ENCODE measurements around the gene TBCE. TPM values are rescaled to one million over a fixed set of nuclear protein-coding genes. Genes with fewer than 3 reads are reported as not detected.

Gene TBCE, protein sequence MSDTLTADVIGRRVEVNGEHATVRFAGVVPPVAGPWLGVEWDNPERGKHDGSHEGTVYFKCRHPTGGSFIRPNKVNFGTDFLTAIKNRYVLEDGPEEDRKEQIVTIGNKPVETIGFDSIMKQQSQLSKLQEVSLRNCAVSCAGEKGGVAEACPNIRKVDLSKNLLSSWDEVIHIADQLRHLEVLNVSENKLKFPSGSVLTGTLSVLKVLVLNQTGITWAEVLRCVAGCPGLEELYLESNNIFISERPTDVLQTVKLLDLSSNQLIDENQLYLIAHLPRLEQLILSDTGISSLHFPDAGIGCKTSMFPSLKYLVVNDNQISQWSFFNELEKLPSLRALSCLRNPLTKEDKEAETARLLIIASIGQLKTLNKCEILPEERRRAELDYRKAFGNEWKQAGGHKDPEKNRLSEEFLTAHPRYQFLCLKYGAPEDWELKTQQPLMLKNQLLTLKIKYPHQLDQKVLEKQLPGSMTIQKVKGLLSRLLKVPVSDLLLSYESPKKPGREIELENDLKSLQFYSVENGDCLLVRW
- 10 to 100 TPM in 2 of 3 donors, 1 to 10 TPM in 1; 6.0 to 21.1 (median 16.5) TPM for polyA plus RNA-seq

DNA sequence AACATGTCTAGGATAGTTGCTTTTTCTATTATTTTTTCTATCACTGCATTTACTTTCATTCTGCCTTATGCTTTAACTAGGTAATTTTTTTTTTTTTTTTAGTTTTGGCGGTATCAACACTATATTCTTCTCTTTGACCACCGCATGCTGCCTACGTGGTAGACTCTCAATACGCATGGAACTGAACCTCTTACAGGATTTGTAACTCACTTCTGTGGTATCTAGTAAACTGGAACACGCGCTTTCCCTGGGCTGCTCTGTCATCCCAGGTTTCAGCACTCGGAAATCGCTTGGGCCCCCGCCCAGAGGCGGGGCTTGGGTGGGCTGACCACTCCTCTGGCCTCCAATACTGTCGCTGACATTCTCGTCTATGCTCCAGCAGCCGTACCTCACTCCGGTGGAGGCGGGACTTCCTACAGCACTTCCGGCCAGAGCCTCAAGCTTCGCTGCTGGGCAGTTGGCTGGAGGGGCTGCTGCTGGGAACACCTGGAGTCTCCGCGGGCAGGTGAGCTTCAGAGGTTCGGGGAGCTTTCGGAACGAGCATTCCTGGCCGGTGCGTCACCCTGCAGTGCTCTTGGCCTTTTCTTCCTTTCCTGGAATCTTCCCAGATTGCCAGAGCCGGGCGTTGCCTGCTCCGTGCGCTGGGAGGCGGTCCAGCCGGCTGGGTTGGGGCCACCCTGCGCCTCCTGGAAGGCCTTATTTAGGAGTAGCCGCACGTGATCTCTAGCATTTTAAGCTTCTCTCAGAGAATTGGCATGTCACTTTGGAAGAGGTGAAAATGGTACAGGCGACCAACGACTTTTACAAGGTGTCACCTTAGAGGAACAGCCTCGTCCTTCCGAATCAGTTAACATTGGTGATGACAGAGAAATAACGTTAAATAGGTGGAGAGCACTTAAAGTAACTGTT, at the start of gene TBCE:
TBCE (plus strand) TSS at position 428 of the 909 bp plus-strand sequence. CDS start 12,623 bp downstream, outside the sequence.
- Mint-ChIP-seq H3K36me3 (peaks cover 0 to 2% (median 0%) of the 10 kb centered on the region in 3 donors), H3K4me1 (peaks cover 31 to 39% of the 10 kb centered on the region in 2 donors), H3K4me3 (peak within 1 kb of the TSS; percentile 93 to 99 (median 98)), H3K27me3 (ENCODE audit: low read depth in 3 of 3) (peaks cover 0 to 2% (median 0%) of the 10 kb centered on the region in 3 donors), H3K9me3 (no peaks in the 10 kb centered on the region), H3K27ac (peak within 1 kb of the TSS; percentile 87 to 93 (median 90))
- peak; percentile 81 to 86 (median 85) for DNase-seq

DNA sequence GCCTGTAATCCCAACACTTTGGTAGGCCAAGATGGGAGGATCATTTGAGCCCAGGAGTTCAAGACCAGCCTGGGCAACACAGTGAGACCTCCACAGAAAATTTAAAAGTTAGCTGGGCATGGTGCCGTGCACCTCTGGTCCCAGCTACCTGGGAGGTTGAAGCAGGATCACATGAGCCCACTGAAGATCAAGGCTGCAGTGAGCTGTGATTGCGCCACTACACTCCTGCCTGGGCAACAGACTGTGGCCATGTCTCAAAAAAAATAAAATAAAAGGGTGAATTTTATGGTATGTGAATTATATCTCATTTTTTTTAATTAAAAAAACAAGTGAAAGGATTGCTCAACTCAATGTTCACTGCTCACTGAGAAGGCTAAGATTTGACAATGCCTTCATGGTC, 48.0 kb upstream of the TBCE start:
- H3K4me1 Mint-ChIP-seq, result peaks cover 67 to 84% of the 10 kb centered on the region in 2 donors
- peak overlapping the region in 1 of 5 donors; percentile 25 for H3K4me3 Mint-ChIP-seq
- no peaks in the 10 kb centered on the region for H3K9me3 Mint-ChIP-seq
- H3K36me3 Mint-ChIP-seq, result peaks cover 4 to 8% (median 5%) of the 10 kb centered on the region in 3 donors
- peak overlapping the region in 3 of 6 donors; percentile 36 to 87 (median 69) for H3K27ac Mint-ChIP-seq
- peaks cover 0 to 12% (median 6%) of the 10 kb centered on the region in 3 donors for H3K27me3 Mint-ChIP-seq (ENCODE audit: low read depth in 3 of 3)
- DNase-seq, result no peak

DNA sequence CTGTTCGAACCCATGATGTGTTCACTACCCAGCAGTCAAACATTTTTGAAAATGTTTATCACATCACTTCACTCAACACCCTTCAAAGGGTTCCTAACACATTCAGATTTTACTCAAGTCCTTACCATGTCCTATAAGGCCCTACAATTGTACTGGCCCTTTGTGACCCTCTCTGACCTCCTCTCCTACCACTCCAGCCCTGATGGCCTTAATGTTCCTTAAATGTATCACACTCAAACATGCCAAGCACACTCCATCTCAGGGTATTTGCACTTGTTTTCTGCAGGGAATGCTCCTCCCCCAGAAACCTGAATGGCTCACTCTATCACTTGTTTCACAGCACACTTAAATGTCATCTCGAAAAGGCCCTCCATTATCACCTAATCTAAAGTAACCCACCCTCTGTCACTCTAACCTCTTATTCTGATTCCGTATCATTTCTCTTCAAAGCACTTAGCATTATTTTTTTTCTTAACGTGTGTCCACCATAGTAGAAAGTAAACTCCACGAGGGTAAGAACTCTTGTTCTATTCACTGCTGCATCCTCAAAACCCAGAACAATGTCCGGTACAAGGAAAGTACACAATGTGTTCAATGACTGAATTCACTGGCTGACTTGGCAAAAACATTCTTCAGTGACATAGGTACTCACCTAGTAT, 46.6 kb upstream of the TBCE start:
- H3K27me3 Mint-ChIP-seq (ENCODE audit: low read depth in 3 of 3), result peaks cover 0 to 12% (median 6%) of the 10 kb centered on the region in 3 donors
- peaks cover 4 to 8% (median 5%) of the 10 kb centered on the region in 3 donors for H3K36me3 Mint-ChIP-seq
- no peak for DNase-seq
- H3K4me3 Mint-ChIP-seq, result peak overlapping the region in 4 of 5 donors; percentile 3 to 28 (median 16)
- H3K27ac Mint-ChIP-seq, result peak overlapping the region; percentile 1 to 65 (median 61)
- H3K4me1 Mint-ChIP-seq, result peaks cover 69 to 84% of the 10 kb centered on the region in 2 donors
- H3K9me3 Mint-ChIP-seq, result no peaks in the 10 kb centered on the region

DNA sequence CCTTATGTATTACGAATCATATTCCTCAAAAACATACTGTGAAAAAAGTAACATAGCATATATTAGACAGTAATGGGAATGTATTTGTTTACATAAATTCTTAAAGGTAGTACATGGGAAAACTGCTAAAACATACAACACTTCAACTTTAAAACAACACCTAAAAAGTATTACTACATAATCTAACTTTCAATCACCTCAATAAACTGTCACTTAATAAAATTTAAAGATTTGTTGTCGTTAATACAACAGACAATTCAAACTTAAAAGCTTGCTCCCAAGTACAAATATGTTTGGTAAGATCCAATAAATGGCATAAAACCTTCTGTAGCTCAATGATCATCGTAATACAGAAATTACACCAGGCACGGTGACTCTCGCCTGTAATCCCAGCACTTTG, 42.9 kb upstream of the TBCE start:
- H3K4me1 Mint-ChIP-seq, result peaks cover 64 to 70% of the 10 kb centered on the region in 2 donors
- H3K27me3 Mint-ChIP-seq (ENCODE audit: low read depth in 3 of 3), result peaks cover 7 to 20% (median 12%) of the 10 kb centered on the region in 3 donors
- peak overlapping the region; percentile 26 to 97 (median 60) for H3K4me3 Mint-ChIP-seq
- no peaks in the 10 kb centered on the region for H3K9me3 Mint-ChIP-seq
- peak overlapping the region in 4 of 6 donors; percentile 36 to 65 (median 50) for H3K27ac Mint-ChIP-seq
- peaks cover 0 to 4% (median 3%) of the 10 kb centered on the region in 3 donors for H3K36me3 Mint-ChIP-seq
- DNase-seq, result no peak

DNA sequence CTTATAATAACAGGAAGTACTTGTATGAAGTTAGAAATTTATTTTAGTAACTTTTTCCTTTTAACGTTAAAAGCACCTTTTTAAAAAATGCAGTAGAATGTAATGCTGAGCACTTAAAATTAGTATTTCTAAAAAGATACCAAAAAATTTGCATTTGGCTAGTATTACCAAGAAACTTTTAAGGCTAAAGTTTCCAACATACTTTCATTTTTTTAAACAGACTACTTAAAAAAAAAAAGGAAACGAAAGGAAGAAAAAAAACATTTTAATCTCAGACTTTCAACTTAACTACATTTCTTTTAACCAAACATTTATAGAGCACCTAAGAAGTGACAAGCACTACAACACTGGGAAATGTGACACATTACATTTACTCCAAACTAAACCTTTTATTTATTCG, 42.1 kb upstream of the TBCE start:
- peaks cover 58 to 65% of the 10 kb centered on the region in 2 donors for H3K4me1 Mint-ChIP-seq
- peak overlapping the region; percentile 93 to 99 (median 99) for H3K4me3 Mint-ChIP-seq
- peaks cover 0 to 4% (median 3%) of the 10 kb centered on the region in 3 donors for H3K36me3 Mint-ChIP-seq
- no peak for DNase-seq
- H3K27me3 Mint-ChIP-seq (ENCODE audit: low read depth in 3 of 3), result peaks cover 7 to 20% (median 12%) of the 10 kb centered on the region in 3 donors
- peak overlapping the region in 4 of 6 donors; percentile 55 to 99 (median 96) for H3K27ac Mint-ChIP-seq
- no peaks in the 10 kb centered on the region for H3K9me3 Mint-ChIP-seq

DNA sequence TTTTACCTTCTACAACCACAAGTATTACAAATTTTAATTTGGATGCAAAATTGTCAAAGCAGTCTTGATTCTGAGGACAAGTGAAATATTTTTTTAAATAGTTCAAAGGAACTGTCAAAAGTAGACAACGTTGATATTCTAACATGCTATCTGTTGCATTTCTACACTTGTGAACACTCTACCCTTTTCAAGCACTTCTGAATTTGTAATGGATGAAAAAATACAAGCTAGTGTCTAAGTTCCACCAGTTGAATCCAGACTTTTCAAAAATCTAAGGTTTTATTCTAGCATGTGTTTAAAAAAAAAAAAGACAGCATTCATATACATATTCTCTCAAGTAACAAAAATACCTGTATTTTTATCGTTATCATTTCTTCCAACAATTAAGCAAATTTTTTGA, 41.4 kb upstream of the TBCE start:
- H3K27ac Mint-ChIP-seq, result peak overlapping the region in 5 of 6 donors; percentile 95 to 99 (median 96)
- H3K4me3 Mint-ChIP-seq, result peak overlapping the region; percentile 93 to 99 (median 99)
- DNase-seq, result no peak
- no peaks in the 10 kb centered on the region for H3K9me3 Mint-ChIP-seq
- H3K4me1 Mint-ChIP-seq, result peaks cover 51 to 58% of the 10 kb centered on the region in 2 donors
- peaks cover 7 to 20% (median 12%) of the 10 kb centered on the region in 3 donors for H3K27me3 Mint-ChIP-seq (ENCODE audit: low read depth in 3 of 3)
- H3K36me3 Mint-ChIP-seq, result peaks cover 0 to 3% (median 0%) of the 10 kb centered on the region in 3 donors

DNA sequence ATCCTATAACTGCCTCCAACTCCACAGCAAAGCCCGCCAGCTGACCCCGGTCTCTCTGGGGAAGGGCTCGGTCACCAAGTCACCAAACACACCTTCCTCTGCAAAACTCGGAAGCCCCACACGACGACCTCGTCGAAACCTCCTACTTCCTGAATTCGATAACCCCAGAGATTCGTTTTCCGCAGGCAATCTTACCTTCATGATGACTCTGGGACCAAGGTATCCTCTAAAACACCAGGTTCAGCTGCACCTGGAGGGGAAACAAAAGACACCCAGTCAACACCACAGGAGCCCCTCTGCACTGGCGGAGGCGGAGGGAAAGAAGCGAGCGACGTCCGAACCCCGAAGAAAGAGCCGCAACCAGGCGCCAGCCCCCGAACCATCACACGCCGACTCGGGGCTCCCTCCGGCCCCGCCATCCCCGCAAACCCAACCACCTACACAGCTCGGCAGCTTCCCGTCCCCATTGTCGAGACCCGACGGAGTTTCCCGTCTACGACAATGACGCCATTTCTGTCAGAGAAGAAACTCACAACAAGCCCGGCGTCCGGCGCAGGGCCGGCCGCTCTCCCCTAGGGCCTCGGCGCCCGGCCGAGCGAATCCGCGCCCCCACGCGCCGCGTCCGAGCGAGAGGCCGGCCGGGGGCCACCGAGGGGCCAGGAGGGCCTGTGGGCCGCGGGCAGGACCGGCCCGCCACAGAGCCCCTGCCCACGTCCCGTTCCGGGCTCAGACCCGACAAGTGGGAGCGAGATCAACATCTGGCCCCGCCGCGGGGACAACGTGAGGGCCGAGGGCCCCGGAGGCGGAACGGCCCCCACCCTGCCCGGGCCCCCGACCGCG, 40.3 kb upstream of the TBCE start:
- Mint-ChIP-seq H3K27me3 (ENCODE audit: low read depth in 3 of 3) (peaks cover 7 to 12% (median 12%) of the 10 kb centered on the region in 3 donors), H3K9me3 (no peaks in the 10 kb centered on the region), H3K27ac (peak overlapping the region in 5 of 6 donors; percentile 95 to 99 (median 96)), H3K4me1 (peaks cover 40 to 47% of the 10 kb centered on the region in 2 donors), H3K4me3 (peak overlapping the region; percentile 93 to 99 (median 99)), H3K36me3 (peaks cover 0 to 3% (median 0%) of the 10 kb centered on the region in 3 donors)
- DNase-seq, result peak; percentile 75 to 77 (median 76)

DNA sequence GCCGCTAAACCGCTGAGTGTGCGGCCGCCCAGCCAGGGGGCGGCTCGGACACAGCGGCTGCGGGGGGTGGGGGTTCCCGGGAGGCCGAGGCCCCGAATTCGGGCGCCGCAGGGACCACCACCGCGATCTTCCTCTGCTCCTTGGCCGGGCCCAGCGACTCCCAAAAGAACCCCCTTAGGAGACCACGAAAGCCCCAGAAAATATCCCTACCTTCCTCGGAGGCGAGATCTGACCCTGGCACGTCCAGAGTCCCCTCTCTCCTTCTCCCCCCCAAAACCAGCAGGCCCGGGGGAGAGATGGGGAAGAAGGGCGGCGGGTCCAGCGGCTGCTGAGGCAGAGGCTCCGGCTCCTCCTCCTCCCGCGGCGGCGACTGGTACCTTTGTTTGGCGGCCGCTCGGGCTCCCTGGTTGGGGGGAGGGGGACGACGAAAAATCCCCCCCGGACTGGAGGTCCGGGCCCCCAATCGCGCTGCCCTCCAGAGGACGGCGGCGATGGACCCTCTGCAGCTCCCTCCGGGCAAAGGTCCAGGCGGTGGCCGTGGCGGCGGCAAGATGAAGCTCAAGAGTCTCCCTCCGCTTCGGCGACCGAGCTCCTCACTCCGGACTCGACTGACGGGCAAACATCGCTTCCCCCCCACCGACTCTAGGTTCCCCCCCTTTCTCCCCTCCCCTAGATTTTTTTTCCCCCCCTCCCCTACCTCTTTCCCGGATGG, 39.5 kb upstream of the TBCE start, which contains the start of gene ARID4B:
ARID4B (minus strand) TSS at position 621 of the 712 bp plus-strand sequence. CDS start 1,260 bp downstream, outside the sequence.
- Mint-ChIP-seq H3K4me1 (peaks cover 35 to 39% of the 10 kb centered on the region in 2 donors), H3K9me3 (no peaks in the 10 kb centered on the region), H3K27ac (peak within 1 kb of the TSS in 5 of 6 donors; percentile 95 to 99 (median 96)), H3K36me3 (peaks cover 0 to 3% (median 0%) of the 10 kb centered on the region in 3 donors), H3K27me3 (ENCODE audit: low read depth in 3 of 3) (peaks cover 7 to 12% (median 10%) of the 10 kb centered on the region in 3 donors), H3K4me3 (peak within 1 kb of the TSS; percentile 93 to 99 (median 99))
- DNase-seq, result peak in 1 of 3 donors; percentile 77

DNA sequence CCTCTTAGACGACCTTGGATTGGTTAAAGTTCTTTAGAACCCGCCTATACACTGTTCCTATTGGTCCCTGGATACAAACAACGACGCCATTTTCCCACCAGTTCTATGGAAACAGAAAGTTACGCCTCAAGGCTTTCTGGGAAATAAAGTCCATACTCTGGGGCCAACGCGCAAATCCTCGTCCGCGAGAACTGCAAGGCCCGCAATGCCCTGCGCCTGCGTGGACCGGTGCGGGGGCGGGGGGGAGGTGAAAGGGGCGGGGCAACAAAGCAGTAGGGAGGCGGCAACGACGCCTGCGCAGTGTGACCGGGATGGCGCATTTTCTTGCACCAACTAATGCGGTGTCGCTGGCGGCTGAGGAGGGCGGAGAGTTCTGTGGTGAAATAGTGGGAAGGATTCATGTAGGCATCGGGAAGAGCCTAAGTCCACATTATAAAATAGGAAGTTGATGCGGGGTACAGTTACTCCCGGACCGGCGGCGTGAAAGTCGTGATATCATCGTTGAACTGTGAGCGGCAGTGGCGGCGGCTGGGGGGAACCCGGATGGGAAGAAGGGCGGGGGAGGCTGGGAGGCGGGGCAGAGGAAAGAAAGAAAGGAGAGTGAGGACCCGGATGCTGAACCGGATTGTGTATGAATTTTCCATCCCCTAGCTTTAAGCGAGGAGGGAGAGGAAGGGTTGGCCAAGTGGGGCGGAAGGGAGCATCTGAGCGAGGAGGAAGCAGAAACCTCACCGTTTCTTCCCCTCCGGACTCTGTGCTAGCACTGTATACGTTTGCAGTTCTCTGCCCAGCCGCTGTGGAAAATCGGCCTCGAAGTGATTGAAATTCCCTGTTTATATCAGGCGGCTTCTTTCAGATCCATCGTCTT, 38.7 kb upstream of the TBCE start, which contains the start of gene GGPS1:
GGPS1 (plus strand) TSS at position 300 of the 868 bp plus-strand sequence. CDS start 6,695 bp downstream, outside the sequence.
- Mint-ChIP-seq H3K27ac (peak within 1 kb of the TSS in 1 of 6 donors; percentile 89), H3K4me3 (no peak within 1 kb of the TSS)

DNA sequence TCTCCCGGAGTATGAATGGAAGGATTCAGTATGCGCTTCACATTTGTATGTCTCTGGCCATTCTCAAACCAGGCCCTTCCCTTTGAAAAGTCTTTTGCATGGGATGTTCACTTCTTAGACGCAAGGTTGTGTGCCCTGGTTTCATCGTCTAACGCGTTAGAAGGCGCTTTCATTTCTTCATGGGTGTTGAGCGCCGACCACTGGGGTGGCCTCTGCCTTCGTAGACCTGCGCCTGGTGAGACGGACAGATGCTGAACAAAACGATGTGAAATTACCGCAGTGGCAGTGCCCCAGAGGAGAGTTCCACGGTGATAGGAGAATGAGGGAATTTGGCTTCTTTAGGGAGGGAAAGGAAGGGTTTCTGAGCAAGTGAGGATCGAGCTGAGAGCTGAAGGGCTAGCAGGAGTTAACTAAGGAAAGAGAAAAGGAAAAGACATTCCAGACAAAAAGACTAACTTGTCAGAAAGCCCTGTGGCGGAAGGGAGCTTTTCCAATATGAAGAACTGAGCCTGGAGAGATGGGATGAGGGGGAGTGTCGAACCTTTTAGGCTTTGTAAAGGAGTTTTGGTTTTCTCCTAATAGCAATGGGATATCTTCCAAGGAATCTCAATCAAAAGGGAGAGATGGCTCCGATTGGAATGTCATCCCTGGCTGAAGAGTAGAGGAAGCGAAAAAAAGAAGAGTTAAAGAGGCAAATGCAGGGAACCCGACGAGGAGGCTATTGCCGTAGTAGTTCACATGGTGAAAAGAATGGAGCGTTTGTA, 37.9 kb upstream of the TBCE start:
- H3K36me3 Mint-ChIP-seq, result peaks cover 0 to 3% (median 0%) of the 10 kb centered on the region in 3 donors
- H3K27ac Mint-ChIP-seq, result no peak overlapping the region
- H3K27me3 Mint-ChIP-seq (ENCODE audit: low read depth in 3 of 3), result peaks cover 7 to 10% (median 9%) of the 10 kb centered on the region in 3 donors
- H3K9me3 Mint-ChIP-seq, result no peaks in the 10 kb centered on the region
- H3K4me3 Mint-ChIP-seq, result no peak overlapping the region
- peak; percentile 69 to 72 (median 70) for DNase-seq
- H3K4me1 Mint-ChIP-seq, result peaks cover 28 to 31% of the 10 kb centered on the region in 2 donors

More for the DNA sequence above, 38.7 kb upstream of the TBCE start, which contains the start of gene GGPS1:
- peaks cover 7 to 12% (median 10%) of the 10 kb centered on the region in 3 donors for H3K27me3 Mint-ChIP-seq (ENCODE audit: low read depth in 3 of 3)
- H3K36me3 Mint-ChIP-seq, result peaks cover 0 to 3% (median 0%) of the 10 kb centered on the region in 3 donors
- DNase-seq, result peak; percentile 96 to 98 (median 97)
- H3K4me1 Mint-ChIP-seq, result peaks cover 32% of the 10 kb centered on the region in 2 donors
- H3K9me3 Mint-ChIP-seq, result no peaks in the 10 kb centered on the region

Measured in immature natural killer cell (primary cell).